ENCODE measurements around the gene SPATS2. TPM values are rescaled to one million over a fixed set of nuclear protein-coding genes. Genes with fewer than 3 reads are reported as not detected.

Gene SPATS2
- total and polyA plus RNA-seq, 2 donors (not counting 3 experiments of a cell fraction or from before 2014, with no cell fraction given): 55.8 to 66.5 TPM

DNA sequence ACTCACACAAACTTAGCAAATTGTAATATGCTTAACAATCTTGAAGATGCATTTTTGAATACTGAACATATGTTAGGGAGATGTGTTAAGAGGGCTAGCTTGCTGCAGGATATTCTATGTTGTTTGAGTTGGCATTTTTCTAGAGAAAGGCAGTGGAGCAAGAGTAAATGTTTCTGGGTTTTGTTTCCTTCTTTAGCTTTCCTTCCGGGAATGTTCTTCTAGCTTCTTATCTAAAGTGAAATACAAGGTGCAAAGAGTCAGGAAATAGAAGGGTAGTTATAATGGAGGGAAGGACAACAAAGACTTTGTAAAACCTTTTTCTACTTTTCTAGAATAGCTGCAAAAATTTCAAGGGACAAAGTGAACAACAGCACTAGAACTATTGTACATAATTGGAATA lies 94.0 kb downstream of the SPATS2 start:
- FAIRE-seq: peak; percentile 77
- Histone ChIP-seq H3K27me3 (ENCODE audit: control insufficient read depth in 2 of 2, insufficient read depth in 2 of 2, low read length in 2 of 2) (no peaks in the 10 kb centered on the region), H3K79me2 (ENCODE audit: control insufficient read depth, insufficient read depth, low read length) (peaks cover 60% of the 10 kb centered on the region)

More for the DNA sequence above, 94.0 kb downstream of the SPATS2 start:
- dilution Hi-C loops (cut with MboI; ENCODE audit: extremely low pct_ligation_motif_present, low sequenced_read_pairs) (no loop called here), intact Hi-C loops (cut with micrococcal nuclease) (no loop called here)
- Histone ChIP-seq H3K9ac (replicated peaks; ENCODE audit: extremely low read depth, insufficient read depth, low read length) (peak overlapping the region; percentile 8), H4K20me1 (replicated peaks; ENCODE audit: control insufficient read depth, extremely low read depth, insufficient read depth, low read length) (no peaks in the 10 kb centered on the region), H3K4me1 (ENCODE audit: control insufficient read depth, extremely low read depth, insufficient read depth, low read length) (peaks cover 29% of the 10 kb centered on the region), H2AFZ (ENCODE audit: low read depth, low read length) (no peak overlapping the region), H3K36me3 (ENCODE audit: control insufficient read depth in 2 of 2, extremely low read depth in 1 of 2, insufficient read depth in 2 of 2, low read length in 2 of 2) (no peaks in the 10 kb centered on the region), H3K4me2 (ENCODE audit: insufficient read depth, low read length) (peak overlapping the region; percentile 78), H3K9me1 (replicated peaks; ENCODE audit: control insufficient read depth, extremely low read depth, insufficient read depth, low read length) (no peaks in the 10 kb centered on the region), H3K27ac (ENCODE audit: insufficient read depth, low read depth, low read length) (peak overlapping the region; percentile 20), H3K9me3 (replicated peaks; ENCODE audit: control insufficient read depth, insufficient read depth, low read length) (no peaks in the 10 kb centered on the region), H3K4me3 (replicated peaks in 1 of 3; ENCODE audit: insufficient read depth in 1 of 3, low read depth in 1 of 3, low read length in 3 of 3) (peak overlapping the region in 1 of 3 experiments; percentile 0)
- no TSS peak for BruUV-seq (replicated peaks)
- DNase-seq (ENCODE audit: low read depth, low spot score): peak; percentile 51
- TF ChIP-seq JUN (IDR thresholded peaks at IDR 0.05; ENCODE audit: borderline replicate concordance, insufficient read depth, insufficient read length, low read depth) (no peak), EZH2 (IDR thresholded peaks at IDR 0.05; ENCODE audit: borderline replicate concordance, low read depth, low read length, severe bottlenecking) (no peak), GATA2 (IDR thresholded peaks at IDR 0.05; ENCODE audit: insufficient read depth, insufficient read length, low read depth, low read length) (no peak), FOS (IDR thresholded peaks at IDR 0.05; ENCODE audit: borderline replicate concordance, insufficient read depth, low read length) (no peak), POLR2A (IDR thresholded peaks at IDR 0.05; ENCODE audit: low read depth, low read length) (no peak), MAX (IDR thresholded peaks at IDR 0.05; ENCODE audit: insufficient read depth, insufficient read length) (no peak), MYC (IDR thresholded peaks at IDR 0.05; ENCODE audit: low read depth, low read length) (no peak), POLR2AphosphoS5 (IDR thresholded peaks at IDR 0.05; ENCODE audit: insufficient read depth, low read depth, low read length) (no peak)
- TF ChIP-seq, protein P1, sequence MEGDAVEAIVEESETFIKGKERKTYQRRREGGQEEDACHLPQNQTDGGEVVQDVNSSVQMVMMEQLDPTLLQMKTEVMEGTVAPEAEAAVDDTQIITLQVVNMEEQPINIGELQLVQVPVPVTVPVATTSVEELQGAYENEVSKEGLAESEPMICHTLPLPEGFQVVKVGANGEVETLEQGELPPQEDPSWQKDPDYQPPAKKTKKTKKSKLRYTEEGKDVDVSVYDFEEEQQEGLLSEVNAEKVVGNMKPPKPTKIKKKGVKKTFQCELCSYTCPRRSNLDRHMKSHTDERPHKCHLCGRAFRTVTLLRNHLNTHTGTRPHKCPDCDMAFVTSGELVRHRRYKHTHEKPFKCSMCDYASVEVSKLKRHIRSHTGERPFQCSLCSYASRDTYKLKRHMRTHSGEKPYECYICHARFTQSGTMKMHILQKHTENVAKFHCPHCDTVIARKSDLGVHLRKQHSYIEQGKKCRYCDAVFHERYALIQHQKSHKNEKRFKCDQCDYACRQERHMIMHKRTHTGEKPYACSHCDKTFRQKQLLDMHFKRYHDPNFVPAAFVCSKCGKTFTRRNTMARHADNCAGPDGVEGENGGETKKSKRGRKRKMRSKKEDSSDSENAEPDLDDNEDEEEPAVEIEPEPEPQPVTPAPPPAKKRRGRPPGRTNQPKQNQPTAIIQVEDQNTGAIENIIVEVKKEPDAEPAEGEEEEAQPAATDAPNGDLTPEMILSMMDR (IDR thresholded peaks at IDR 0.05; ENCODE audit: extremely low read depth in 1 of 2, insufficient read depth in 1 of 2, low read depth in 1 of 2, low read length in 2 of 2): no peak
- POLR2A ChIA-PET: interaction anchor here (0.7 to 1.0 kb wide), 3 partner anchors 38 to 330 kb away, joined by 3 read pairs; partner anchors contain the start of gene TUBA1B
- CTCF ChIA-PET: interaction anchor here (0.8 to 3.5 kb wide), 24 partner anchors 9 to 113 kb away, joined by 3 to 33 read pairs (median 4); no protein-coding TSS in a partner anchor

Measured in endothelial cell of umbilical vein (primary cell).